SKM-1 treated with dmso at 0.1 percent for 144 hours (cell line): Measurements from ENCODE around the gene CRYBG1.

Experiments
- DNase-seq: peaks from one replicate; lab custom pipeline; 2025; ENCODE audit not compliant: unreplicated experiment; lab: John Stamatoyannopoulos, UW

Gene CRYBG1

GRCh38 chr6:106419900-106420613, 59.5 kb downstream of the CRYBG1 start:
- DNase-seq, result no peak

GRCh38 chr6:106421496-106421895, 61.0 kb downstream of the CRYBG1 start:
- no peak for DNase-seq

- no peak for DNase-seq
Observed at GRCh38 chr6:106422534-106422933, 62.0 kb downstream of the CRYBG1 start.

- DNase-seq, result no peak
Observed at GRCh38 chr6:106425382-106425781, 64.9 kb downstream of the CRYBG1 start.

GRCh38 chr6:106426250-106426970, 65.9 kb downstream of the CRYBG1 start:
- DNase-seq, result no peak

GRCh38 chr6:106430466-106430865, 69.9 kb downstream of the CRYBG1 start:
- DNase-seq, result no peak

- no peak for DNase-seq
Observed at GRCh38 chr6:106431405-106431804, 70.9 kb downstream of the CRYBG1 start.

- no peak for DNase-seq
Observed at GRCh38 chr6:106431972-106432371, 71.5 kb downstream of the CRYBG1 start.

GRCh38 chr6:106434530-106434929, 74.0 kb downstream of the CRYBG1 start:
- no peak for DNase-seq

- no peak for DNase-seq
Observed at GRCh38 chr6:106439459-106439858, 78.9 kb downstream of the CRYBG1 start.

- no peak for DNase-seq
Observed at GRCh38 chr6:106440546-106440945, 80.0 kb downstream of the CRYBG1 start.

GRCh38 chr6:106442395-106442794, 81.9 kb downstream of the CRYBG1 start:
- DNase-seq, result no peak

GRCh38 chr6:106444777-106445507, 84.4 kb downstream of the CRYBG1 start:
- DNase-seq, result peak; percentile 88

GRCh38 chr6:106445508-106445878, 85.0 kb downstream of the CRYBG1 start:
- DNase-seq, result no peak

GRCh38 chr6:106446287-106446885, 85.9 kb downstream of the CRYBG1 start:
- DNase-seq, result peak; percentile 45

- no peak for DNase-seq
Observed at GRCh38 chr6:106446983-106447382, 86.5 kb downstream of the CRYBG1 start.

GRCh38 chr6:106448000-106448426, 87.5 kb downstream of the CRYBG1 start:
- peak; percentile 96 for DNase-seq

- DNase-seq, result no peak
Observed at GRCh38 chr6:106450653-106451052, 90.1 kb downstream of the CRYBG1 start.

GRCh38 chr6:106451439-106451838, 90.9 kb downstream of the CRYBG1 start:
- no peak for DNase-seq

- no peak for DNase-seq
Observed at GRCh38 chr6:106452628-106453027, 92.1 kb downstream of the CRYBG1 start.

GRCh38 chr6:106453756-106454367, 93.3 kb downstream of the CRYBG1 start:
- DNase-seq, result no peak
